Embryonic facial prominence (tissue), 1 donor: ENCODE data around the gene CERS5.

Source experiments
- DNase-seq: peaks from one replicate; pipeline ENCODE4 v3.0.0-alpha.2; 2016; ENCODE audit errors: extremely low spot score

Gene CERS5

GRCh38 chr12:50167049-50167828 lies at the start of gene CERS5:
TSS of gene CERS5 (minus strand) at chr12:50167369. CDS start at chr12:50167297, 72 bp downstream.
- peak; percentile 97 for DNase-seq

- DNase-seq: no peak
Measured at GRCh38 chr12:50215033-50215432, 47.9 kb upstream of the CERS5 start.

GRCh38 chr12:50214018-50214417 lies 46.8 kb upstream of the CERS5 start:
- no peak for DNase-seq

GRCh38 chr12:50213439-50213838 lies 46.3 kb upstream of the CERS5 start:
- no peak for DNase-seq

GRCh38 chr12:50212071-50212467 lies 44.9 kb upstream of the CERS5 start:
- no peak for DNase-seq

- no peak for DNase-seq
Measured at GRCh38 chr12:50211392-50212070, 44.4 kb upstream of the CERS5 start.

GRCh38 chr12:50207424-50207823 lies 40.3 kb upstream of the CERS5 start:
- DNase-seq: no peak

GRCh38 chr12:50205648-50206047 lies 38.5 kb upstream of the CERS5 start:
- no peak for DNase-seq

- no peak for DNase-seq
Measured at GRCh38 chr12:50203691-50204090, 36.5 kb upstream of the CERS5 start.

GRCh38 chr12:50201987-50202521 lies 34.9 kb upstream of the CERS5 start:
- DNase-seq: no peak

- no peak for DNase-seq
Measured at GRCh38 chr12:50200552-50201273, 33.5 kb upstream of the CERS5 start.

- no peak for DNase-seq
Measured at GRCh38 chr12:50198829-50199228, 31.7 kb upstream of the CERS5 start.

- DNase-seq: no peak
Measured at GRCh38 chr12:50197297-50197727, 30.1 kb upstream of the CERS5 start.

- DNase-seq: no peak
Measured at GRCh38 chr12:50196537-50196936, 29.4 kb upstream of the CERS5 start.

- no peak for DNase-seq
Measured at GRCh38 chr12:50195832-50196231, 28.7 kb upstream of the CERS5 start.

- no peak for DNase-seq
Measured at GRCh38 chr12:50192908-50193307, 25.7 kb upstream of the CERS5 start.

GRCh38 chr12:50192236-50192635 lies 25.1 kb upstream of the CERS5 start:
- DNase-seq: no peak

- no peak for DNase-seq
Measured at GRCh38 chr12:50190859-50191258, 23.7 kb upstream of the CERS5 start.

- DNase-seq: no peak
Measured at GRCh38 chr12:50188875-50189575, 21.9 kb upstream of the CERS5 start.

GRCh38 chr12:50188241-50188781 lies 21.1 kb upstream of the CERS5 start:
- no peak for DNase-seq
